Mesendoderm (in vitro differentiated cells): ENCODE measurements around the gene EMX2.
A peak's percentile ranks its signal among the peaks of the same experiment; 100 is the strongest.

Source experiments
- DNase-seq: peaks from one replicate; pipeline ENCODE4 v3.0.0; 2013
- H2AK5ac ChIP-seq: 2 replicates; pipeline ENCODE4 v1.6.1; 2013; ENCODE audit warnings: low read length, inconsistent platforms
- H2BK120ac ChIP-seq: 2 replicates; pipeline ENCODE4 v1.6.1; 2013; ENCODE audit warnings: low read depth, mild to moderate bottlenecking, low read length, moderate library complexity, mixed read lengths
- H2BK15ac ChIP-seq: replicated peaks from 2 replicates; pipeline ENCODE4 v1.6.1; 2013; ENCODE audit warnings: low read depth, mild to moderate bottlenecking, moderate library complexity
- H2BK5ac ChIP-seq: 2 replicates; pipeline ENCODE4 v1.6.1; 2013; ENCODE audit warnings: low read length, inconsistent platforms
- H3K18ac ChIP-seq: 2 replicates; pipeline ENCODE4 v1.6.1; 2013; ENCODE audit warnings: mild to moderate bottlenecking, low read length, mixed read lengths
- H3K23ac ChIP-seq: one replicate; pipeline ENCODE4 v1.6.1; 2013; ENCODE audit warnings: low read length
- H3K27ac ChIP-seq: 2 replicates; pipeline ENCODE4 v1.5.1; 2013; ENCODE audit warnings: low read depth, mild to moderate bottlenecking, inconsistent platforms, low read length, moderate library complexity
- H3K27me3 ChIP-seq: 2 replicates; pipeline ENCODE4 v1.6.1; 2013; ENCODE audit warnings: low read length, control low read depth, mild to moderate bottlenecking, inconsistent platforms; ENCODE audit not compliant: insufficient read depth, poor library complexity
- H3K36me3 ChIP-seq: 2 replicates; pipeline ENCODE4 v1.6.1; 2013; ENCODE audit warnings: low read length, inconsistent platforms; ENCODE audit not compliant: control insufficient read depth, insufficient read depth
- H3K4ac ChIP-seq: one replicate; pipeline ENCODE4 v1.6.1; 2013; ENCODE audit warnings: low read depth, mild to moderate bottlenecking, low read length, moderate library complexity
- H3K4me1 ChIP-seq: 2 replicates; pipeline ENCODE4 v1.6.1; 2013; ENCODE audit warnings: low read depth, low read length, inconsistent platforms; ENCODE audit not compliant: control insufficient read depth
- H3K4me2 ChIP-seq: 2 replicates; pipeline ENCODE4 v1.6.1; 2013; ENCODE audit warnings: low read length
- H3K4me3 ChIP-seq: 2 replicates; pipeline ENCODE4 v1.5.1; 2013; ENCODE audit warnings: mild to moderate bottlenecking, low read length
- H3K56ac ChIP-seq: one replicate; pipeline ENCODE4 v1.6.1; 2013; ENCODE audit warnings: low read length
- H3K79me1 ChIP-seq: 2 replicates; pipeline ENCODE4 v1.6.1; 2013; ENCODE audit warnings: low read length, inconsistent platforms
- H3K79me2 ChIP-seq: 2 replicates; pipeline ENCODE4 v1.6.1; 2013; ENCODE audit warnings: mild to moderate bottlenecking, low read length; ENCODE audit not compliant: control insufficient read depth, insufficient read depth
- H3K9ac ChIP-seq: 2 replicates; pipeline ENCODE4 v1.6.1; 2013; ENCODE audit warnings: low read length, inconsistent platforms
- H4K5ac ChIP-seq: one replicate; pipeline ENCODE4 v1.6.1; 2013; ENCODE audit warnings: low read length
- H4K8ac ChIP-seq: one replicate; pipeline ENCODE4 v1.6.1; 2013; ENCODE audit warnings: low read depth, mild to moderate bottlenecking, control low read depth, low read length, moderate library complexity
- WGBS: extraction: QIAGEN DNeasy Blood & Tissue Kit; methylation state at CpG from one replicate; pipeline ENCODE4 v1.1.7; 2013; ENCODE audit warnings: low lambda C conversion rate, missing lambda C conversion rate; ENCODE audit not compliant: insufficient coverage; ENCODE audit errors: extremely low coverage; 5-methylcytosine and 5-hydroxymethylcytosine counted together

EMX2 gene

DNA sequence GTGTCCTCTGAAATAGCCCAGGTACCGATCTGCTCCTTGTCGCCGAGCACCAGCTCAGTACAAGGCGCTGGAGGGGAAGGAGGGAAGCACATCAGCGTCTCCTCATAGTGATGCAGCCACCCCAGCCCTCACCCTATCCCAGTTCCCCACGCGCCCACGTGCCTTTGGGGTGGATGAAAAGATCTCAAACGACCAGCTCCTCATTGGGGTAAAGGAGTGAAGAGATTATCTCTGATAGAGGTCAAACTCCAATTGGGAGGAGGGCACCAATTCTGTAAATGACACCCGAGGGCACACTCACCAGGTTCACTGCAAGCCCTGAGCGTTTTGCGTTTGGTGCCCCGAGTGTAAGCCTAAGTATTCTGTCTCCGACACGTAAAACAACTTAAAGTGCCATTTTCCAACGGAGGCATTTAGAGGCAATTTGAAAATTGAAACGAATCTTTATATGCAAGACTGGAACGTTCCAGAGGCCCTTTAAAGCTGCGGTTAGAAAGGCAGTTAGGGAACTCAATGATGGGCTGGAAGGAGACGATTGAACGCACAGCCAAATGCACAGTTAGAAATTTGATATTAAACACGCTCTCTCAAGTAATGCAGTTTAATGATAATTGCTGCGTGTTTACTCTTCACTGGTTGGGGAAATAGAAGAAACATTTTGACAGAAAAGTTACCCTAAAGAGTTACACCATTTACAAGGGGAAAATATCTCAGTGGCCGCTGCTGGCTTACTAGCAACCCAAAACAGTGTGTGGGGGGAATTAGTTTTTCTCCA lies 8.9 kb upstream of the EMX2 start:
- Histone ChIP-seq H3K18ac (no peak overlapping the region), H3K4me1 (peaks cover 2% of the 10 kb centered on the region), H2BK5ac (no peak overlapping the region), H4K5ac (no peak overlapping the region), H3K9ac (no peak overlapping the region), H4K8ac (no peak overlapping the region), H3K4me3 (no peak overlapping the region), H3K27me3 (peaks cover 79% of the 10 kb centered on the region), H3K36me3 (no peaks in the 10 kb centered on the region), H3K79me2 (no peaks in the 10 kb centered on the region), H3K23ac (no peak overlapping the region), H3K4ac (no peak overlapping the region), H3K27ac (no peak overlapping the region), H2BK15ac (no peak overlapping the region), H2AK5ac (no peak overlapping the region), H3K4me2 (no peak overlapping the region), H2BK120ac (no peak overlapping the region), H3K79me1 (no peaks in the 10 kb centered on the region), H3K56ac (no peak overlapping the region)
- peak; percentile 22 for DNase-seq
- WGBS: no CpG with 5 or more reads among the region's 24 CpGs

DNA sequence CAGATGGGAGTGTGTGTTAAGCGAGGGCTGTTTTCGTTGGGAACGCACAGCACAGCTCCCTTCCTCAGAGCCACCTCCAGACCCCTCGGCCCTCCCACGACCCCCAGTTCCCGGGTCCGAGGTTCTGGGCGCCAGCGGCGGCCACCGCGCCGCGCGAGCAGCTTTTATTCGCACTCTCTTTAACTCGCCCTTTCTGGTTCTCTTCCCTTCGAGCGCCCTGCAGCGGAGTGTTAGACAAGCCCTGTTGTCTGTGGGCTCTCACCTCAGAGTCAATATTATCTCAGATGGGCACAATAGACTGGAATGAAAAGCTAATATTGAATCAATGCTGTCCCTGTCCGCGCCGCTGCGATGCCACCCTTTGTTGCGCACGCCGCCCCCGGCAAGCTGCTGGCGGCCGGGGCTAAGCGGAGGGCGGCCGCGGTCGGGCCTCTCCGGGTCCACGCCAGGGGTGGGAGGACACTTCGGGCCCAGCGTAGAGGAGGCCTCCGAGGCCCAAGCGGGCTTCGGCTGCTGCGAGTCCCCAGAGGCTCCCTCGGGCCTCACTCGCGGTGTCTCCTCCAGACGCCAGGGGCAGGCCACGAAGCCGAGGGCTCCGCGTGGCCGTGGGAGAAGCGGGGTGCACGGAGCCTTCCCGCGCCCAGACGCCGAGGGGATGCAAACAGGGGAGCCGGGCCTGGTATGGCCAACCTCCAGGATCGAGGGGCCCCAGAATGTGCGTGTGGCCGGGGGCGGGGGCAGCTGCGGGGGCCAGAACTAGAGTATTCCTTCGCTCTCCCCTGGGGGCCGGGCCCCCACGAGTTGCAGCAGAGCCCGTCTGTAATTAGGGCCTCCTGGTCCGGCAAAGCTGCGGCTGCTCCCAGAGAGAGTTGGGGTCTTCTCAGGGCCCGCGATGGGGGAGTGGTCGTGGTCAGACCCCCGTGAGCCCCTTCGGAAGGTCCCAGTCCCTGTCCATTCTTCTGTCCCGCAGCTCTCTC lies 7.9 kb upstream of the EMX2 start:
- peak overlapping the region; percentile 53 for H3K56ac ChIP-seq
- H3K36me3 ChIP-seq: no peaks in the 10 kb centered on the region
- H3K4ac ChIP-seq: no peak overlapping the region
- no CpG with 5 or more reads among the region's 76 CpGs for WGBS
- no peak overlapping the region for H3K4me3 ChIP-seq
- H4K5ac ChIP-seq: no peak overlapping the region
- peaks cover 88% of the 10 kb centered on the region for H3K27me3 ChIP-seq
- H3K23ac ChIP-seq: no peak overlapping the region
- no peak overlapping the region for H3K27ac ChIP-seq
- H3K79me1 ChIP-seq: no peaks in the 10 kb centered on the region
- H2BK15ac ChIP-seq: no peak overlapping the region
- no peak overlapping the region for H3K18ac ChIP-seq
- H2AK5ac ChIP-seq: no peak overlapping the region
- no peak overlapping the region for H4K8ac ChIP-seq
- DNase-seq: peak; percentile 38
- H3K4me2 ChIP-seq: peak overlapping the region; percentile 27
- no peaks in the 10 kb centered on the region for H3K79me2 ChIP-seq
- peaks cover 2% of the 10 kb centered on the region for H3K4me1 ChIP-seq
- H2BK120ac ChIP-seq: no peak overlapping the region
- no peak overlapping the region for H3K9ac ChIP-seq
- H2BK5ac ChIP-seq: no peak overlapping the region

- no peak overlapping the region for H3K4me3 ChIP-seq
- DNase-seq: peak; percentile 31
Observed at GRCh38 chr10:117535298-117536071, 7.1 kb upstream of the EMX2 start.

DNA sequence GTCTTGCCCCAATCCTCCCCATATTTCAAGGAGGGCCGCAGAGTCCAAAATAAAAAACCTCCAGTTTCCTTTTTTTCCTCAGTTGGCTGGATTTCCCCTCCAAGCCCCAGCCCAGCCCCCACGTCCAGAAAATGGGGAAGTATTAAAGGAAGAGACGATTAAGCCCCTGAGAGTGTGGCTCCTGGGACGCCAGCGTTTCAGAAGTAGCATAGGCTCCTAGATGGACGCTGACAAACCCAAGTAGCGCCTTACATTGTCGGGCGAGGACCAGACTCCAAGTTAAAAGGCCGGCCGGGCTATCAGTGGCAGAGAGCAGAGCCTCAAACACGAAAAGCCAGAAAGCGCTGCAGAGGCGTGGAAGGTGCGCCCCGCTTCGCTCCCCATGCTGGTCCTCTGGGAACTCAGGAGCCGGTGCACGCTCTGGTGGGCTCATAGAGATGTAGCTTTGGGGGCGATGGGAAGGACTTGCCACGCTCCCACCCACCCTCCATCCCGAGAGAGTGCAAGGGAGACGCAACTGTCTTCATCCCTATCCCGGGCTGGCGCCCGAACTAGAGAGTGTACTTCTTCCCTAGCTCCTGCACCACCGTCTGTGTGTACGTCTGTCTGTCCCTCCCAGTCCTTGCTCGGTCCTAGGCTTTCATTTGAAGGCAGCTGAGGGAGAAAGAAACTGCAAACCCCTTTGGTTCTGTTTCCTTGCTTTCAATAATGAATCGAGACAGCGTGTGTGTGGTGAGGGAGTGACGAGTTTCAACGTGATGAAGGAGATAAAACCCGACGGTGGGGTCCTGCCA lies 6.3 kb upstream of the EMX2 start:
- Histone ChIP-seq H4K5ac (no peak overlapping the region), H3K18ac (no peak overlapping the region), H3K4me2 (no peak overlapping the region), H3K79me2 (no peaks in the 10 kb centered on the region), H4K8ac (no peak overlapping the region), H3K4me1 (peaks cover 2% of the 10 kb centered on the region), H3K56ac (no peak overlapping the region), H3K23ac (no peak overlapping the region), H3K4me3 (no peak overlapping the region), H3K27ac (no peak overlapping the region), H2BK120ac (no peak overlapping the region), H3K79me1 (no peaks in the 10 kb centered on the region), H3K36me3 (no peaks in the 10 kb centered on the region), H3K27me3 (peaks cover 91% of the 10 kb centered on the region), H2BK5ac (no peak overlapping the region), H3K9ac (no peak overlapping the region), H2AK5ac (no peak overlapping the region), H3K4ac (no peak overlapping the region), H2BK15ac (no peak overlapping the region)
- WGBS: no CpG with 5 or more reads among the region's 35 CpGs
- DNase-seq: peak; percentile 21

More at GRCh38 chr10:117535298-117536071, 7.1 kb upstream of the EMX2 start:
- H3K18ac ChIP-seq: no peak overlapping the region
- H3K56ac ChIP-seq: peak overlapping the region; percentile 53
- no peaks in the 10 kb centered on the region for H3K79me2 ChIP-seq
- H2AK5ac ChIP-seq: no peak overlapping the region
- H4K5ac ChIP-seq: no peak overlapping the region
- WGBS: no CpG with 5 or more reads among the region's 54 CpGs
- H3K27ac ChIP-seq: no peak overlapping the region
- no peak overlapping the region for H4K8ac ChIP-seq
- H3K9ac ChIP-seq: no peak overlapping the region
- peaks cover 94% of the 10 kb centered on the region for H3K27me3 ChIP-seq
- H3K4me1 ChIP-seq: peaks cover 2% of the 10 kb centered on the region
- H3K79me1 ChIP-seq: no peaks in the 10 kb centered on the region
- no peaks in the 10 kb centered on the region for H3K36me3 ChIP-seq
- no peak overlapping the region for H2BK120ac ChIP-seq
- no peak overlapping the region for H2BK5ac ChIP-seq
- H3K4ac ChIP-seq: no peak overlapping the region
- no peak overlapping the region for H2BK15ac ChIP-seq
- H3K23ac ChIP-seq: no peak overlapping the region
- no peak overlapping the region for H3K4me2 ChIP-seq

- H3K9ac ChIP-seq: no peak overlapping the region
- H4K8ac ChIP-seq: no peak overlapping the region
- H2AK5ac ChIP-seq: no peak overlapping the region
- no peak overlapping the region for H2BK15ac ChIP-seq
- no peak overlapping the region for H3K4me3 ChIP-seq
- H2BK120ac ChIP-seq: no peak overlapping the region
- no peak overlapping the region for H3K4ac ChIP-seq
- H3K4me1 ChIP-seq: peaks cover 2% of the 10 kb centered on the region
- no peak overlapping the region for H2BK5ac ChIP-seq
- WGBS: no CpG with 5 or more reads among the region's 40 CpGs
- no peak overlapping the region for H3K23ac ChIP-seq
- peaks cover 88% of the 10 kb centered on the region for H3K27me3 ChIP-seq
- H4K5ac ChIP-seq: no peak overlapping the region
- H3K18ac ChIP-seq: no peak overlapping the region
- no peaks in the 10 kb centered on the region for H3K79me2 ChIP-seq
- no peaks in the 10 kb centered on the region for H3K79me1 ChIP-seq
- no peaks in the 10 kb centered on the region for H3K36me3 ChIP-seq
- peak overlapping the region; percentile 43 for H3K4me2 ChIP-seq
- no peak overlapping the region for H3K56ac ChIP-seq
- DNase-seq: peak; percentile 43
- no peak overlapping the region for H3K27ac ChIP-seq
Observed at GRCh38 chr10:117536866-117537435, 5.6 kb upstream of the EMX2 start.
